ENCODE data around the gene FANCC. TPM values are rescaled to one million over a fixed set of nuclear protein-coding genes. Genes with fewer than 3 reads are reported as not detected.

Gene FANCC
- total RNA-seq, 2 donors from 2014 or later = 10.5 to 23.6 TPM

GRCh38 chr9:95128177-95128524 is 189.4 kb downstream of the FANCC start:
- no peak for TF ChIP-seq CTCF (IDR thresholded peaks at IDR 0.05)
- no peak overlapping the region for H3K4me3 ChIP-seq
- H3K27me3 ChIP-seq = no peaks in the 10 kb centered on the region
- intact Hi-C loops (cut with DNase I) = loop anchor here (5.0 kb wide), 2 partner anchors 341 to 446 kb away; no protein-coding TSS in a partner anchor
- no peaks in the 10 kb centered on the region for H3K36me3 ChIP-seq
- no peak overlapping the region for H3K9ac ChIP-seq (ENCODE audit: low read depth in 2 of 2, low read length in 2 of 2)
- no peak overlapping the region for H3K27ac ChIP-seq
- no peaks in the 10 kb centered on the region for H3K4me1 ChIP-seq
- no peaks in the 10 kb centered on the region for H3K9me3 ChIP-seq
- DNase-seq = no peak

GRCh38 chr9:95127249-95128176 is 190.0 kb downstream of the FANCC start:
- peak; percentile 86 for DNase-seq
- Histone ChIP-seq H3K27me3 (no peaks in the 10 kb centered on the region), H3K9ac (ENCODE audit: low read depth in 2 of 2, low read length in 2 of 2) (peak overlapping the region in 1 of 2 donors; percentile 33), H3K4me1 (no peaks in the 10 kb centered on the region), H3K4me3 (no peak overlapping the region), H3K36me3 (no peaks in the 10 kb centered on the region), H3K9me3 (no peaks in the 10 kb centered on the region), H3K27ac (no peak overlapping the region)
- intact Hi-C loops (cut with DNase I) = loop anchor here (5.0 kb wide), 2 partner anchors 340 to 445 kb away; no protein-coding TSS in a partner anchor
- peak; percentile 90 for TF ChIP-seq CTCF (IDR thresholded peaks at IDR 0.05)

- intact Hi-C loops (cut with DNase I) = loop anchor here (5.0 kb wide), 2 partner anchors 339 to 444 kb away; no protein-coding TSS in a partner anchor
- H3K27ac ChIP-seq = no peak overlapping the region
- no peak for DNase-seq
These were observed 190.8 kb downstream of the FANCC start for GRCh38 chr9:95126739-95127138.

GRCh38 chr9:95125652-95126051 is 191.9 kb downstream of the FANCC start:
- H3K4me1 ChIP-seq = no peaks in the 10 kb centered on the region
- intact Hi-C loops (cut with DNase I) = loop anchor here (5.0 kb wide), 2 partner anchors 338 to 443 kb away; no protein-coding TSS in a partner anchor

More at GRCh38 chr9:95126739-95127138, 190.8 kb downstream of the FANCC start:
- H3K9me3 ChIP-seq = no peaks in the 10 kb centered on the region
- H3K36me3 ChIP-seq = no peaks in the 10 kb centered on the region
- TF ChIP-seq CTCF (IDR thresholded peaks at IDR 0.05) = no peak
- H3K4me3 ChIP-seq = no peak overlapping the region
- no peak overlapping the region for H3K9ac ChIP-seq (ENCODE audit: low read depth in 2 of 2, low read length in 2 of 2)
- H3K27me3 ChIP-seq = no peaks in the 10 kb centered on the region
- no peaks in the 10 kb centered on the region for H3K4me1 ChIP-seq

More at GRCh38 chr9:95125652-95126051, 191.9 kb downstream of the FANCC start:
- DNase-seq = no peak
- Histone ChIP-seq H3K27me3 (no peaks in the 10 kb centered on the region), H3K9ac (ENCODE audit: low read depth in 2 of 2, low read length in 2 of 2) (no peak overlapping the region), H3K36me3 (no peaks in the 10 kb centered on the region), H3K9me3 (no peaks in the 10 kb centered on the region), H3K4me3 (no peak overlapping the region), H3K27ac (no peak overlapping the region)
- no peak for TF ChIP-seq CTCF (IDR thresholded peaks at IDR 0.05)
